Measurements from ENCODE around the gene FAN1.

GRCh38 chr15:30901889-30902288 lies 1.8 kb upstream of the FAN1 start:
- TF ChIP-seq CTCF (IDR thresholded peaks at IDR 0.05) (no peak), POLR2A (IDR thresholded peaks at IDR 0.05) (no peak)
